ENCODE measurements around the gene SLC49A4.

SLC49A4 gene

GRCh38 chr3:122926811-122927210 is 131.9 kb downstream of the SLC49A4 start:
- no peak for DNase-seq (ENCODE audit: extremely low spot score)
- CTCF ChIA-PET = interaction anchor here (3.0 kb wide), 1 partner anchor 16 kb away, joined by 10 read pairs; no protein-coding TSS in a partner anchor
- POLR2A ChIA-PET = no interaction called here
- TF ChIP-seq CTCF (IDR thresholded peaks at IDR 0.05; ENCODE audit: control extremely low read depth, extremely low read depth, low read depth, missing control alignments) = no peak

- DNase-seq (ENCODE audit: extremely low spot score) = no peak
- ChIA-PET POLR2A (no interaction called here), CTCF (interaction anchor here (2.5 kb wide), 1 partner anchor 15 kb away, joined by 10 read pairs; no protein-coding TSS in a partner anchor)
- TF ChIP-seq CTCF (IDR thresholded peaks at IDR 0.05; ENCODE audit: control extremely low read depth, extremely low read depth, low read depth, missing control alignments) = no peak
These were observed 132.9 kb downstream of the SLC49A4 start for GRCh38 chr3:122927726-122928125.

- POLR2A ChIA-PET = no interaction called here
- no peak for DNase-seq (ENCODE audit: extremely low spot score)
- CTCF ChIA-PET = interaction anchor here (1.2 to 2.5 kb wide), 2 partner anchors 9 to 14 kb away, joined by 3 to 10 read pairs; no protein-coding TSS in a partner anchor
- peak; percentile 1 for TF ChIP-seq CTCF (IDR thresholded peaks at IDR 0.05; ENCODE audit: control extremely low read depth, extremely low read depth, low read depth, missing control alignments)
These were observed 133.7 kb downstream of the SLC49A4 start for GRCh38 chr3:122928396-122929187.

GRCh38 chr3:122929188-122930062 is 134.6 kb downstream of the SLC49A4 start:
- TF ChIP-seq CTCF (IDR thresholded peaks at IDR 0.05; ENCODE audit: control extremely low read depth, extremely low read depth, low read depth, missing control alignments) = no peak
- no peak for DNase-seq (ENCODE audit: extremely low spot score)
- ChIA-PET CTCF (interaction anchor here (1.2 to 2.5 kb wide), 2 partner anchors 8 to 13 kb away, joined by 3 to 10 read pairs; no protein-coding TSS in a partner anchor), POLR2A (no interaction called here)

- CTCF ChIA-PET = interaction anchor here (2.5 kb wide), 1 partner anchor 12 kb away, joined by 10 read pairs; no protein-coding TSS in a partner anchor
- DNase-seq (ENCODE audit: extremely low spot score) = no peak
- POLR2A ChIA-PET = no interaction called here
- TF ChIP-seq CTCF (IDR thresholded peaks at IDR 0.05; ENCODE audit: control extremely low read depth, extremely low read depth, low read depth, missing control alignments) = no peak
These were observed 135.5 kb downstream of the SLC49A4 start for GRCh38 chr3:122930063-122930997.
